A549 (cell line): ENCODE measurements around the gene GPX4.

ENCODE experiments used
- CTCF ChIP-seq: fragments of >200 bp; sonication (Bioruptor Twin); formaldehyde crosslinking; IDR thresholded peaks from 3 replicates; pipeline ENCODE4 v1.5.1; 2016
- EP300 ChIP-seq, 2 experiments: fragments of >200 bp; sonication (Bioruptor Twin); formaldehyde crosslinking; IDR thresholded peaks; 2 replicates in 1 of 2; 3 replicates in 1 of 2; pipeline ENCODE4 v1.6.1; 2016 to 2017
- FOSL2 ChIP-seq, 2 experiments: fragments of 450-650 bp in 1 of 2; fragments of >200 bp in 1 of 2; sonication (Bioruptor Twin) in 1 of 2; formaldehyde crosslinking; IDR thresholded peaks; 2 replicates each; pipeline versions ENCODE4 v1.5.0 to v1.6.1; 2016 to 2020; ENCODE audit warnings: mild to moderate bottlenecking in 1 of 2, moderate library complexity in 1 of 2
- JUNB ChIP-seq: fragments of >200 bp; sonication (Bioruptor Twin); formaldehyde crosslinking; IDR thresholded peaks from 2 replicates; pipeline ENCODE4 v1.6.1; 2016
- KDM1A ChIP-seq: fragments of 200-600 bp; sonication (generic); IDR thresholded peaks from 2 replicates; pipeline ENCODE4 v1.6.1; 2016; ENCODE audit warnings: low read depth, mild to moderate bottlenecking
- MAZ ChIP-seq: fragments of 150-350 bp; IDR thresholded peaks from 2 replicates; pipeline ENCODE4 v1.6.1; 2014; ENCODE audit warnings: antibody characterized with exemption, low read depth, low read length, borderline replicate concordance
- MYC ChIP-seq: IDR thresholded peaks from 2 replicates; pipeline ENCODE4 v1.6.1; 2012; ENCODE audit warnings: mild to moderate bottlenecking, inconsistent platforms, low read length, improper control_type of control experiment, borderline replicate concordance
- NPAS2 ChIP-seq: fragments of 250-450 bp; sonication (Bioruptor Pico); IDR thresholded peaks from 2 replicates; pipeline ENCODE4 v1.8.0; 2022; ENCODE audit warnings: mild to moderate bottlenecking, moderate library complexity, borderline replicate concordance
- POLR2AphosphoS2 ChIP-seq: conservative IDR thresholded peaks from 2 replicates; pipeline ENCODE4 v1.6.1; 2012; ENCODE audit warnings: low read length, improper control_type of control experiment, inconsistent platforms
- RAD21 ChIP-seq, 2 experiments: fragments of >200 bp in 1 of 2; sonication (Bioruptor Twin) in 1 of 2; formaldehyde crosslinking in 1 of 2; IDR thresholded peaks in 1 of 2; conservative IDR thresholded peaks in 1 of 2; 2 replicates in 1 of 2; 3 replicates in 1 of 2; pipeline ENCODE4 v1.6.1; 2012 to 2018; ENCODE audit warnings: inconsistent platforms in 1 of 2
- RFX5 ChIP-seq: fragments of 450-650 bp; IDR thresholded peaks from 2 replicates; pipeline ENCODE4 v1.7.1; 2014; ENCODE audit warnings: antibody characterized with exemption, mild to moderate bottlenecking, moderate library complexity
- SMC3 ChIP-seq: fragments of >200 bp; sonication (Bioruptor Twin); formaldehyde crosslinking; IDR thresholded peaks from 3 replicates; pipeline ENCODE4 v1.6.1; 2018; ENCODE audit warnings: inconsistent platforms
- SREBF2 ChIP-seq: fragments of 450-650 bp; IDR thresholded peaks from 2 replicates; pipeline ENCODE4 v1.6.1; 2014; ENCODE audit warnings: mild to moderate bottlenecking, moderate library complexity
- ZFP36 ChIP-seq: fragments of 450-650 bp; IDR thresholded peaks from 2 replicates; pipeline ENCODE4 v1.6.1; 2014; ENCODE audit warnings: borderline replicate concordance; ENCODE audit not compliant: partially characterized antibody

GRCh38 chr19:1140272-1141027, 36.7 kb downstream of the GPX4 start:
- TF ChIP-seq POLR2AphosphoS2 (no peak), ZFP36 (no peak), MYC (no peak), CTCF (no peak), SREBF2 (no peak), JUNB (no peak), KDM1A (no peak), RAD21 (conservative IDR thresholded peaks at IDR 0.05 in 1 of 2, IDR thresholded peaks at IDR 0.05 in 1 of 2) (no peak), RFX5 (no peak), EP300 (IDR thresholded peaks at IDR 0.05) (no peak), SMC3 (no peak), FOSL2 (IDR thresholded peaks at IDR 0.05) (no peak), FOSL2 (CRISPR knock-in tag; IDR thresholded peaks at IDR 0.05) (no peak), NPAS2 (CRISPR knock-in tag) (no peak), MAZ (no peak)
